G401.6 (cell line): Measurements from ENCODE around the gene XXYLT1.
"Not testable (repeated sequence)": the region's sequence is repeated elsewhere in the genome, so short reads cannot be mapped to it uniquely, and the experiment has no call there.

Source experiments
- FAIRE-seq: peaks from 2 replicates; lab custom pipeline; 2012; peaks lifted over from hg19 to GRCh38; lab: Jason Lieb, UNC

The XXYLT1 gene

GRCh38 chr3:195207056-195207455 lies 63.9 kb downstream of the XXYLT1 start:
- FAIRE-seq: no peak

- no peak for FAIRE-seq
Measured at GRCh38 chr3:195204360-195205163, 66.4 kb downstream of the XXYLT1 start.

GRCh38 chr3:195203606-195204005 lies 67.4 kb downstream of the XXYLT1 start:
- no peak for FAIRE-seq

DNA sequence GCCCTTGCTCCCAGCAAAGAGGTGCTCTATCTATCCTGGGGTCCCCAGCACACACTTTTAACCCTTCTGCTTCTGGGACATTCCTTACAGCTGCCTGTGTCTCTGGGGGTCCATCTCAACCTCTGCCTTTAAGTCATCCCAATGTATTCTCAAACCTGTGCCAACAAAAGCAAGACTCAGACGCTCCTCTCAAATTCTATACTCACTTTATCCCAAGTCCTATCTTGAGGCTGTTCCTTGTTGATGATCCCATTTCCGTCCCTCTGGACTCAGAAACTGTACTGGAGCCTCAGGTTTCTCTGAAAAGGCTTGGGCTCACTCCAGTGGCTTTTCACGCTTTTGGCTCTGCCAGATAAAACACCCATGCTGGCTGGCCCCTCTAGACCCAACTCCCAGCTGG lies 69.7 kb downstream of the XXYLT1 start:
- no peak for FAIRE-seq

GRCh38 chr3:195200010-195200822 lies 70.7 kb downstream of the XXYLT1 start:
- no peak for FAIRE-seq

GRCh38 chr3:195198426-195199346 lies 72.3 kb downstream of the XXYLT1 start:
- no peak for FAIRE-seq

- no peak for FAIRE-seq
Measured at GRCh38 chr3:195197765-195198425, 73.1 kb downstream of the XXYLT1 start.

DNA sequence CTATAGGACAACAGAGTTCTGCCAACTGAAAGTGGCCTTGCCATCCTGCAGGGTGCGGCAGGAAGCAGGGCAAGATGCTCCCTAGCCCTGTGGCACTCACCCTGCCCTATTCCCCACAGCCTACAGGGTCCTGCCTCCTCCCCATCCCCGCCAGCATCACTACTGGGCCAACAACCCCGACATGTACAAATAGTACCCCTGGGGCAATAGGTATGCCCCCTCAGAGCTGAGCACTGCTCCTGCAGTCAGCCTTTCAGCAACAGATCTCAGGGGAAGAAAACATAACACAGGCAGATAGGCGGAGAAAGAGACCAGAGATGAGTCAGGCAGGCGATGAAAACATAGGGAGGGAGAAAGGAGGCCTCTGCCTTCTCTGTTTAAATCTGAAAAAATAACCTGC lies 74.7 kb downstream of the XXYLT1 start:
- FAIRE-seq: no peak

GRCh38 chr3:195195321-195196209 lies 75.4 kb downstream of the XXYLT1 start:
- no peak for FAIRE-seq

DNA sequence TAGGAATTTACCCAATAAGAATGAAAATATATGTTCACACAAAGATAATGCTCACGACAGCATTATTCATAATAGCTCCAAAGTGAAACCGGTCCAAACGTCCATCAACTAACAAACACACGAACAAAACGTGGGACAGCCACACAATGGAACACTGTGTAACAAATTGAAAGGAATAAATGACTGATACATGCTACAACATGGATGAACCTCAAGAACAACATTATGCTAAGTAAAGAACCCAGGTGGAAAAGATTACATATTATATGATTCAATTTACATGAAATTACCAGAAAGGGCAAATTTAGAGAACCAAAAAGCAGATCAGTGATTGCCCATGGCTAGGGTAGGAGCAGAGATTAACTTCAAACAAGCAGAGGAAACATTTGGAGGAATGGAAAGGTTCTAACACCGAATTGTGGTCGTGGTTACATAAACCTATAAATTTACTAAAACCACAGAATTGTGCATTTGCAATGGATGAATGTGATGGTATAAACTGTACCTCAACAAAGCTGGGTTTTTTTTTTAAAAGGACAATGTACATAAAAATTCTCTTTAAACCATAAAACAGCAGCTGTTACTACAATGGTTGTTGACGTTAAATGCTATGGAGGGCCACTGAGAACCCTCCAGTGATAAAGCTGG lies 76.3 kb downstream of the XXYLT1 start:
- no peak for FAIRE-seq

- FAIRE-seq: no peak
Measured at GRCh38 chr3:195191580-195191979, 79.4 kb downstream of the XXYLT1 start.

GRCh38 chr3:195189821-195190220 lies 81.1 kb downstream of the XXYLT1 start:
- FAIRE-seq: no peak

GRCh38 chr3:195188426-195188927 lies 82.5 kb downstream of the XXYLT1 start:
- no peak for FAIRE-seq

DNA sequence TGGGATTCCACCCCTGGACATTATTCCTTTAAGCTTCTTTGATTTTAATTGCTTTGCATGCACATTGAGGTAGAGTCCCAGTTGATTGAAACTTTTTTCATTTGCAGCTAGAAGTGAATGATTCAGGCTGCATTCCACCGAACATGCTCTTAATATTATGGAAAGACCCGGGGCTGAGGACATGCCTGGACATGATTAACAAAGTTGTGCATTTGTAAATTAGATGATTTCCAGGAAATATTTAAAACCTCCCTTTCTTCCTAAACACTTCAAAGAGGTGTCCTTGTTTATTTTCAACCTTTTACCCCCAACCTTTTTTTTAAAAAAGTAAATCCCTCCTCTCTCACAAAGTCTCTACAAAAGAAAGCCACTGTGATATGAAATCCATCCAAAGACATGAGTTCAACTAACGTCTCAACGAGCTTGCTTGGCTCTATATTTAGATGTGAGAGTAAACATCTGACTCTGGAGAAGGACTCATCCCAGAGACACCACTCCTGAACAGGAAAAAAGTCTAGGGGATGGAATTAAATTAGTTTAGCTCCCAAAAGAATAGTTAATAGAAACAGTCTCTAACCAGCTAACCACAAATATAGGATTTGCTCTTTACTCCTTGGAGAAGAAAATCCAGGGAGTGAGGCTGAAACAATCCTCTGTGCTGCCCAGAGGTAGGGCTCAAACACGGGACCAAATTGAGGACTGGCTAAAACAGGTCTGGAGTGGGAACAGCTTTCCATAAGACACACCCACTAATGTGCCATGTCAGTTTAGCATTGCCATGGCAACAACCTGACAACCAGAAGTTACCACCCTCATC lies 83.1 kb downstream of the XXYLT1 start:
- FAIRE-seq: no peak

- FAIRE-seq: not testable (repeated sequence)
Measured at GRCh38 chr3:195186710-195187047, 84.3 kb downstream of the XXYLT1 start.

DNA sequence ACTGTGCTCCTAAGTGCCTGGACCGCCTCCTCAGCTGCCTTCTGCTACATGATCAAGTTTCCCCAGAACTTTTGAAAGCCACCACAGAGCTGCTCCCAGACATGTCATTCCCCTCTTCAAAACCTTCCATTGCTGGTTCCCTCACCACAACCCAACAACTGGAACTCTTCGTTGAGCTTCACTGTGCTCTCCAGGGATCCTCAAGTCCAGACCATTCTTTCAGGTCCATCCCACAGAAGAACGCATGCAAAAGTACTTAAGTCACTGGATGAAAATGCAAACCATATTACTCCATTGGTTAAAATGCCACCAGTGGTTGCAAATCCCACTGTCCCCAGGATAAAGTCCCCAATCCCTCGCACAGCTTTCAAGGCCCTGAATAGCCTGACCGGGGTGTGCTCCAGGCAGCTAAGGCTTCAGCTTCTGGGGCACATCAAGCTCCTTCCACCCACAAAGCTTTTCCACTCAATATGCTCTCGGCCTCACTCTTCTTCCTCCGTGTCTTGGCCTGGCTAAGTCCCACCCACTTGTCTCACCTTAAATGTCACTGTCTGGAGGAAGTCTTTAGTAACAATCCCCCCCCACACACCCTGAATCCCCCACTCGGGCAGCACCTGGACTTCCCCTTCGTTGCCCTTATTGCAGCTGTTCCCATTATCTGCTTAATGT lies 84.8 kb downstream of the XXYLT1 start:
- no peak for FAIRE-seq

- no peak for FAIRE-seq
Measured at GRCh38 chr3:195185583-195185982, 85.4 kb downstream of the XXYLT1 start.

DNA sequence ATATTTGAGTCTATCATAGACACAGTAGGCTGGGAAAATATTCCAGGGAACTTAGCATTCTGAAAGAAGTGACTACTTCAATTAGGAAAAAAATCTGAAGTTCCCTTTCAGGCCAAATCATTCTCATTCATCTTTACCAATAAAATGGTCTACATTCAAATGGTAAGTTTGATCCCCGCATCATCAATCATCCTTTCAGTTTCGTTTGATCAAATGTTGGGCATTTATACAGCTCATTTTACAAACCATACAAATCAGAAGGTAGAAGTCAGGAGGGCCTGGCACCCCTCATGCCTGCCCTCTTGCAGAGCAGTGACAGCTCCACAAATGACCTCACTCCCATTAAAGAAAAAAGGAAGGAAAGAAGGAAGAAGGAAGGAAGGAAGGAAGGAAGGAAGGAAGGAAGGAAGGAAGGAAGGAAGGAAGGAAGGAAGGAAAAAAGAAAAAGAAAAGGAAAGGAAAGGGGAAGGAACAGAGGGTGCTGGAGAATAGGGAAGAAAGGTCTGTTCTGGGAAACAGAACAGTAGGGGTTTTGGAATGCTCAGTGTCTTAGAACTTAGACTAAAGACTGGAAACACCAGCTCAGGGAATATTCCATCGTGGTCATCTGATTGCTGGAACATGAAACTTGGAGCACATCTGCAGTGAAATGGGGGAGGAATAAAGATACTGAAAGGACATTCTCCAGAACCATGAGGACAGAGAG lies 86.1 kb downstream of the XXYLT1 start:
- no peak for FAIRE-seq
